GM21447 (cell line): ENCODE data around the gene USP25.

Experiments
- ATAC-seq: cut with Tn5 transposase; IDR thresholded peaks from one replicate; pipeline ENCODE4 v1.9.1; 2021; ENCODE audit not compliant: unreplicated experiment

The USP25 gene

GRCh38 chr21:15804247-15805005 is 74.6 kb downstream of the USP25 start:
- ATAC-seq, result no peak

GRCh38 chr21:15809065-15809464 is 79.3 kb downstream of the USP25 start:
- ATAC-seq, result no peak

GRCh38 chr21:15809818-15810217 is 80.0 kb downstream of the USP25 start:
- ATAC-seq, result no peak

GRCh38 chr21:15815285-15815684 is 85.5 kb downstream of the USP25 start:
- no peak for ATAC-seq

- ATAC-seq, result no peak
Measured at GRCh38 chr21:15820327-15820726, 90.5 kb downstream of the USP25 start.

GRCh38 chr21:15820852-15821379 is 91.1 kb downstream of the USP25 start:
- no peak for ATAC-seq

- no peak for ATAC-seq
Measured at GRCh38 chr21:15823486-15824150, 93.8 kb downstream of the USP25 start.

- ATAC-seq, result no peak
Measured at GRCh38 chr21:15825700-15826099, 95.9 kb downstream of the USP25 start.

GRCh38 chr21:15826147-15826780 is 96.5 kb downstream of the USP25 start:
- peak; percentile 61 for ATAC-seq

- no peak for ATAC-seq
Measured at GRCh38 chr21:15826908-15827601, 97.3 kb downstream of the USP25 start.

- no peak for ATAC-seq
Measured at GRCh38 chr21:15831497-15831896, 101.7 kb downstream of the USP25 start.

GRCh38 chr21:15837645-15838044 is 107.9 kb downstream of the USP25 start:
- no peak for ATAC-seq

- no peak for ATAC-seq
Measured at GRCh38 chr21:15839026-15839425, 109.2 kb downstream of the USP25 start.

- no peak for ATAC-seq
Measured at GRCh38 chr21:15839601-15840000, 109.8 kb downstream of the USP25 start.

- ATAC-seq, result no peak
Measured at GRCh38 chr21:15840406-15840805, 110.6 kb downstream of the USP25 start.

- no peak for ATAC-seq
Measured at GRCh38 chr21:15841856-15842564, 112.2 kb downstream of the USP25 start.

- no peak for ATAC-seq
Measured at GRCh38 chr21:15842565-15842880, 112.7 kb downstream of the USP25 start.

- no peak for ATAC-seq
Measured at GRCh38 chr21:15843766-15844165, 114.0 kb downstream of the USP25 start.

GRCh38 chr21:15848634-15849560 is 119.1 kb downstream of the USP25 start:
- ATAC-seq, result no peak

GRCh38 chr21:15849927-15850326 is 120.1 kb downstream of the USP25 start:
- ATAC-seq, result no peak
